Pons (tissue), 1 donor: Measurements from ENCODE around the gene EIF1B.
A peak's percentile ranks its signal among the peaks of the same experiment; 100 is the strongest.

Experiments used
- DNase-seq: peaks from one replicate; pipeline ENCODE4 v3.0.0-alpha.2; 2016; ENCODE audit warnings: low spot score

The EIF1B gene

GRCh38 chr3:40308725-40309417 is 636 bp upstream of the EIF1B start:
- no peak for DNase-seq

- DNase-seq = peak; percentile 39
Observed at GRCh38 chr3:40309925-40310695, 603 bp downstream of the EIF1B start.

GRCh38 chr3:40310705-40311104 is 1.2 kb downstream of the EIF1B start:
- peak; percentile 48 for DNase-seq

GRCh38 chr3:40312661-40313226 is 3.2 kb downstream of the EIF1B start:
- no peak for DNase-seq

- DNase-seq = no peak
Observed at GRCh38 chr3:40313975-40314860, 4.7 kb downstream of the EIF1B start.

- peak; percentile 82 for DNase-seq
Observed at GRCh38 chr3:40317061-40317855, 7.8 kb downstream of the EIF1B start.

GRCh38 chr3:40321818-40322217 is 12.3 kb downstream of the EIF1B start:
- DNase-seq = no peak

GRCh38 chr3:40323946-40324345 is 14.4 kb downstream of the EIF1B start:
- DNase-seq = no peak

- DNase-seq = no peak
Observed at GRCh38 chr3:40324621-40325020, 15.1 kb downstream of the EIF1B start.

GRCh38 chr3:40325465-40325864 is 16.0 kb downstream of the EIF1B start:
- DNase-seq = no peak

- no peak for DNase-seq
Observed at GRCh38 chr3:40328374-40328773, 18.9 kb downstream of the EIF1B start.

- no peak for DNase-seq
Observed at GRCh38 chr3:40329071-40329470, 19.6 kb downstream of the EIF1B start.

GRCh38 chr3:40332684-40333083 is 23.2 kb downstream of the EIF1B start:
- DNase-seq = no peak

GRCh38 chr3:40333416-40333815 is 23.9 kb downstream of the EIF1B start:
- DNase-seq = no peak

GRCh38 chr3:40333852-40334251 is 24.3 kb downstream of the EIF1B start:
- no peak for DNase-seq

GRCh38 chr3:40336101-40336500 is 26.6 kb downstream of the EIF1B start:
- DNase-seq = no peak

GRCh38 chr3:40336511-40337135 is 27.1 kb downstream of the EIF1B start:
- DNase-seq = no peak

- DNase-seq = no peak
Observed at GRCh38 chr3:40337136-40338108, 27.9 kb downstream of the EIF1B start.

GRCh38 chr3:40339871-40340270 is 30.4 kb downstream of the EIF1B start:
- DNase-seq = no peak
